Measurements from ENCODE around the gene PHKA2. TPM values are rescaled to one million over a fixed set of nuclear protein-coding genes. Genes with fewer than 3 reads are reported as not detected.
A peak's percentile ranks its signal among the peaks of the same experiment; 100 is the strongest.

The PHKA2 gene
- total and polyA plus RNA-seq, 10 of the 15 experiments (the other 5 are each of a cell fraction or from before 2014, with no cell fraction given) = 1.4 to 25.6 (median 15.4) TPM

GRCh38 chrX:18886344-18887161 lies 97.4 kb downstream of the PHKA2 start (continued):
- TF ChIP-seq CHD4 (IDR thresholded peaks at IDR 0.05) (no peak), STAT1 (conservative IDR thresholded peaks at IDR 0.05) (no peak), BACH1 (IDR thresholded peaks at IDR 0.05; ENCODE audit: borderline replicate concordance) (no peak), E2F4 (IDR thresholded peaks at IDR 0.05; ENCODE audit: low read depth, low read length) (no peak), USF1 (IDR thresholded peaks at IDR 0.05; ENCODE audit: borderline replicate concordance, extremely low read length, insufficient read depth, low read depth, low read length) (peak; percentile 67), FOXK2 (IDR thresholded peaks at IDR 0.05) (no peak), SIN3A (IDR thresholded peaks at IDR 0.05; ENCODE audit: low read depth, low read length) (no peak), ZSCAN29 (IDR thresholded peaks at IDR 0.05) (no peak), JUNB (IDR thresholded peaks at IDR 0.05) (no peak), SPI1 (IDR thresholded peaks at IDR 0.05; ENCODE audit: borderline replicate concordance, insufficient read depth, low read depth, low read length) (peak; percentile 92), STAT3 (IDR thresholded peaks at IDR 0.05; ENCODE audit: low read depth, low read length) (no peak), ZBTB4 (CRISPR knock-in tag; IDR thresholded peaks at IDR 0.05) (no peak), NKRF (conservative IDR thresholded peaks at IDR 0.05) (no peak), ZNF622 (IDR thresholded peaks at IDR 0.05) (no peak), BCL11A (IDR thresholded peaks at IDR 0.05; ENCODE audit: low read depth, low read length) (no peak), E2F8 (IDR thresholded peaks at IDR 0.05; ENCODE audit: low read depth, partially characterized antibody) (no peak), GABPA (IDR thresholded peaks at IDR 0.05; ENCODE audit: low read depth) (no peak), MYB (IDR thresholded peaks at IDR 0.05; ENCODE audit: borderline replicate concordance, low read depth, low read length) (no peak), KLF5 (IDR thresholded peaks at IDR 0.05; ENCODE audit: partially characterized antibody) (no peak), RAD51 (IDR thresholded peaks at IDR 0.05) (peak; percentile 85), FOS (IDR thresholded peaks at IDR 0.05; ENCODE audit: borderline replicate concordance, extremely low read depth, insufficient read length) (no peak)

Measured in GM12878 (cell line).